GM23338 (cell line): ENCODE measurements around the gene COMMD4.

Source experiments
- CREB1 ChIP-seq: fragments of 250-450 bp; sonication (Bioruptor Pico); IDR thresholded peaks from 2 replicates; pipeline ENCODE4 v1.5.0; 2020; ENCODE audit warnings: low read depth, mild to moderate bottlenecking, moderate library complexity
- EZH2 ChIP-seq: fragments of 200-600 bp; sonication (generic); IDR thresholded peaks from one replicate; pipeline ENCODE4 v1.8.0; 2017; ENCODE audit warnings: antibody characterized with exemption, mild to moderate bottlenecking, low read depth; ENCODE audit not compliant: unreplicated experiment
- EZH2phosphoT487 ChIP-seq: fragments of 200-600 bp; sonication (generic); IDR thresholded peaks from one replicate; pipeline ENCODE4 v1.8.1; 2018; ENCODE audit warnings: antibody characterized with exemption; ENCODE audit not compliant: unreplicated experiment
- JUNB ChIP-seq: IDR thresholded peaks from one replicate; pipeline ENCODE4 v1.6.1; 2016; ENCODE audit warnings: antibody characterized with exemption; ENCODE audit not compliant: unreplicated experiment
- NANOG ChIP-seq: IDR thresholded peaks from 2 replicates; pipeline ENCODE4 v1.6.1; 2016; ENCODE audit warnings: antibody characterized with exemption, borderline replicate concordance
- POLR2AphosphoS5 ChIP-seq: IDR thresholded peaks from 2 replicates; pipeline ENCODE4 v1.6.1; 2016; ENCODE audit warnings: antibody characterized with exemption, low read depth
- STAT1 ChIP-seq: IDR thresholded peaks from one replicate; pipeline ENCODE4 v1.6.1; 2016; ENCODE audit warnings: antibody characterized with exemption; ENCODE audit not compliant: unreplicated experiment
- TF ChIP-seq, protein P1 (sequence below), 2 experiments: fragments of 200-600 bp in 1 of 2; sonication (generic) in 1 of 2; conservative IDR thresholded peaks; 2 replicates each; pipeline versions ENCODE4 v1.5.1 to v1.6.1; 2016 to 2017; ENCODE audit warnings: antibody characterized with exemption in 2 of 2, low read depth in 2 of 2, mild to moderate bottlenecking in 2 of 2, moderate library complexity in 1 of 2
- TF ChIP-seq, protein P2 (sequence below): IDR thresholded peaks from one replicate; pipeline ENCODE4 v1.6.1; 2018; ENCODE audit warnings: antibody characterized with exemption; ENCODE audit not compliant: unreplicated experiment
- TF ChIP-seq, protein P3 (sequence below): fragments of 250-450 bp; sonication (Bioruptor Pico); IDR thresholded peaks from 2 replicates; pipeline ENCODE4 v1.5.0; 2020; ENCODE audit warnings: mild to moderate bottlenecking, moderate library complexity
- TF ChIP-seq, protein P4 (sequence below): IDR thresholded peaks from 2 replicates; pipeline ENCODE4 v1.6.1; 2016; ENCODE audit warnings: antibody characterized with exemption

DNA sequence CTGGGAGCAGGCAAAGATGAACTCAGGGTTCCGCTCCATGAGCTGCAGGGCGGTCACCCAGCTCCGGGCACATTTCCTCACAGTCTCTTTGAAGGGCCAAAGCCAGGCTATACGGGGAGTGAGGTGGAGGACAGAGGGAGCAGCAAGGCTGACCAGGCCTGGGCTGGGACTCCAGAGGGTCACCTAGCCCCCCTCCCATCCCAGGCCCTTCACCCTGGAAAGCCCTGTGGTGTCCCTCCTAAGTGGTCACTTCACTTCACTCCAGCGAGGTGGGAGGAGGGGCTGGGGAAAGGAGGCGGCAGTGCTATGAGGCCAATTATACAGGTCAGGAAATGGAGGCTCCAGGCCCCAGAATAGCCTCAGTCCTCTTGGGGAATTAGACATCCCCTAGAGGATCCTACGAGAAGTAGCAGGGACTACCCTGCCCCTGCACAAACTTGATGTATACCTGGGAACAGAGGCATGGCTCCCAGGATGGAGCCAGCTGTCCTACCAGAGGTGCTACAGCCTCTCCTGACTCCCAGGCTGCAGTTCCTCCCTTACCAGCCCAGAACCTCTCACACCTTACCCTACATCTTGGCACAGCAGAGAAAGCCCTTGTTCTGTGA, 26.9 kb downstream of the COMMD4 start:
- TF ChIP-seq, protein P1, sequence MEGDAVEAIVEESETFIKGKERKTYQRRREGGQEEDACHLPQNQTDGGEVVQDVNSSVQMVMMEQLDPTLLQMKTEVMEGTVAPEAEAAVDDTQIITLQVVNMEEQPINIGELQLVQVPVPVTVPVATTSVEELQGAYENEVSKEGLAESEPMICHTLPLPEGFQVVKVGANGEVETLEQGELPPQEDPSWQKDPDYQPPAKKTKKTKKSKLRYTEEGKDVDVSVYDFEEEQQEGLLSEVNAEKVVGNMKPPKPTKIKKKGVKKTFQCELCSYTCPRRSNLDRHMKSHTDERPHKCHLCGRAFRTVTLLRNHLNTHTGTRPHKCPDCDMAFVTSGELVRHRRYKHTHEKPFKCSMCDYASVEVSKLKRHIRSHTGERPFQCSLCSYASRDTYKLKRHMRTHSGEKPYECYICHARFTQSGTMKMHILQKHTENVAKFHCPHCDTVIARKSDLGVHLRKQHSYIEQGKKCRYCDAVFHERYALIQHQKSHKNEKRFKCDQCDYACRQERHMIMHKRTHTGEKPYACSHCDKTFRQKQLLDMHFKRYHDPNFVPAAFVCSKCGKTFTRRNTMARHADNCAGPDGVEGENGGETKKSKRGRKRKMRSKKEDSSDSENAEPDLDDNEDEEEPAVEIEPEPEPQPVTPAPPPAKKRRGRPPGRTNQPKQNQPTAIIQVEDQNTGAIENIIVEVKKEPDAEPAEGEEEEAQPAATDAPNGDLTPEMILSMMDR (conservative IDR thresholded peaks at IDR 0.05; ENCODE audit: low read depth in 2 of 2): 0 out of 4 replicates have a peak, but pooled peaks of 1 of the 2 experiments have one; percentile 14
- TF ChIP-seq, protein P2, sequence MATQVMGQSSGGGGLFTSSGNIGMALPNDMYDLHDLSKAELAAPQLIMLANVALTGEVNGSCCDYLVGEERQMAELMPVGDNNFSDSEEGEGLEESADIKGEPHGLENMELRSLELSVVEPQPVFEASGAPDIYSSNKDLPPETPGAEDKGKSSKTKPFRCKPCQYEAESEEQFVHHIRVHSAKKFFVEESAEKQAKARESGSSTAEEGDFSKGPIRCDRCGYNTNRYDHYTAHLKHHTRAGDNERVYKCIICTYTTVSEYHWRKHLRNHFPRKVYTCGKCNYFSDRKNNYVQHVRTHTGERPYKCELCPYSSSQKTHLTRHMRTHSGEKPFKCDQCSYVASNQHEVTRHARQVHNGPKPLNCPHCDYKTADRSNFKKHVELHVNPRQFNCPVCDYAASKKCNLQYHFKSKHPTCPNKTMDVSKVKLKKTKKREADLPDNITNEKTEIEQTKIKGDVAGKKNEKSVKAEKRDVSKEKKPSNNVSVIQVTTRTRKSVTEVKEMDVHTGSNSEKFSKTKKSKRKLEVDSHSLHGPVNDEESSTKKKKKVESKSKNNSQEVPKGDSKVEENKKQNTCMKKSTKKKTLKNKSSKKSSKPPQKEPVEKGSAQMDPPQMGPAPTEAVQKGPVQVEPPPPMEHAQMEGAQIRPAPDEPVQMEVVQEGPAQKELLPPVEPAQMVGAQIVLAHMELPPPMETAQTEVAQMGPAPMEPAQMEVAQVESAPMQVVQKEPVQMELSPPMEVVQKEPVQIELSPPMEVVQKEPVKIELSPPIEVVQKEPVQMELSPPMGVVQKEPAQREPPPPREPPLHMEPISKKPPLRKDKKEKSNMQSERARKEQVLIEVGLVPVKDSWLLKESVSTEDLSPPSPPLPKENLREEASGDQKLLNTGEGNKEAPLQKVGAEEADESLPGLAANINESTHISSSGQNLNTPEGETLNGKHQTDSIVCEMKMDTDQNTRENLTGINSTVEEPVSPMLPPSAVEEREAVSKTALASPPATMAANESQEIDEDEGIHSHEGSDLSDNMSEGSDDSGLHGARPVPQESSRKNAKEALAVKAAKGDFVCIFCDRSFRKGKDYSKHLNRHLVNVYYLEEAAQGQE: no peak
- TF ChIP-seq, protein P3, sequence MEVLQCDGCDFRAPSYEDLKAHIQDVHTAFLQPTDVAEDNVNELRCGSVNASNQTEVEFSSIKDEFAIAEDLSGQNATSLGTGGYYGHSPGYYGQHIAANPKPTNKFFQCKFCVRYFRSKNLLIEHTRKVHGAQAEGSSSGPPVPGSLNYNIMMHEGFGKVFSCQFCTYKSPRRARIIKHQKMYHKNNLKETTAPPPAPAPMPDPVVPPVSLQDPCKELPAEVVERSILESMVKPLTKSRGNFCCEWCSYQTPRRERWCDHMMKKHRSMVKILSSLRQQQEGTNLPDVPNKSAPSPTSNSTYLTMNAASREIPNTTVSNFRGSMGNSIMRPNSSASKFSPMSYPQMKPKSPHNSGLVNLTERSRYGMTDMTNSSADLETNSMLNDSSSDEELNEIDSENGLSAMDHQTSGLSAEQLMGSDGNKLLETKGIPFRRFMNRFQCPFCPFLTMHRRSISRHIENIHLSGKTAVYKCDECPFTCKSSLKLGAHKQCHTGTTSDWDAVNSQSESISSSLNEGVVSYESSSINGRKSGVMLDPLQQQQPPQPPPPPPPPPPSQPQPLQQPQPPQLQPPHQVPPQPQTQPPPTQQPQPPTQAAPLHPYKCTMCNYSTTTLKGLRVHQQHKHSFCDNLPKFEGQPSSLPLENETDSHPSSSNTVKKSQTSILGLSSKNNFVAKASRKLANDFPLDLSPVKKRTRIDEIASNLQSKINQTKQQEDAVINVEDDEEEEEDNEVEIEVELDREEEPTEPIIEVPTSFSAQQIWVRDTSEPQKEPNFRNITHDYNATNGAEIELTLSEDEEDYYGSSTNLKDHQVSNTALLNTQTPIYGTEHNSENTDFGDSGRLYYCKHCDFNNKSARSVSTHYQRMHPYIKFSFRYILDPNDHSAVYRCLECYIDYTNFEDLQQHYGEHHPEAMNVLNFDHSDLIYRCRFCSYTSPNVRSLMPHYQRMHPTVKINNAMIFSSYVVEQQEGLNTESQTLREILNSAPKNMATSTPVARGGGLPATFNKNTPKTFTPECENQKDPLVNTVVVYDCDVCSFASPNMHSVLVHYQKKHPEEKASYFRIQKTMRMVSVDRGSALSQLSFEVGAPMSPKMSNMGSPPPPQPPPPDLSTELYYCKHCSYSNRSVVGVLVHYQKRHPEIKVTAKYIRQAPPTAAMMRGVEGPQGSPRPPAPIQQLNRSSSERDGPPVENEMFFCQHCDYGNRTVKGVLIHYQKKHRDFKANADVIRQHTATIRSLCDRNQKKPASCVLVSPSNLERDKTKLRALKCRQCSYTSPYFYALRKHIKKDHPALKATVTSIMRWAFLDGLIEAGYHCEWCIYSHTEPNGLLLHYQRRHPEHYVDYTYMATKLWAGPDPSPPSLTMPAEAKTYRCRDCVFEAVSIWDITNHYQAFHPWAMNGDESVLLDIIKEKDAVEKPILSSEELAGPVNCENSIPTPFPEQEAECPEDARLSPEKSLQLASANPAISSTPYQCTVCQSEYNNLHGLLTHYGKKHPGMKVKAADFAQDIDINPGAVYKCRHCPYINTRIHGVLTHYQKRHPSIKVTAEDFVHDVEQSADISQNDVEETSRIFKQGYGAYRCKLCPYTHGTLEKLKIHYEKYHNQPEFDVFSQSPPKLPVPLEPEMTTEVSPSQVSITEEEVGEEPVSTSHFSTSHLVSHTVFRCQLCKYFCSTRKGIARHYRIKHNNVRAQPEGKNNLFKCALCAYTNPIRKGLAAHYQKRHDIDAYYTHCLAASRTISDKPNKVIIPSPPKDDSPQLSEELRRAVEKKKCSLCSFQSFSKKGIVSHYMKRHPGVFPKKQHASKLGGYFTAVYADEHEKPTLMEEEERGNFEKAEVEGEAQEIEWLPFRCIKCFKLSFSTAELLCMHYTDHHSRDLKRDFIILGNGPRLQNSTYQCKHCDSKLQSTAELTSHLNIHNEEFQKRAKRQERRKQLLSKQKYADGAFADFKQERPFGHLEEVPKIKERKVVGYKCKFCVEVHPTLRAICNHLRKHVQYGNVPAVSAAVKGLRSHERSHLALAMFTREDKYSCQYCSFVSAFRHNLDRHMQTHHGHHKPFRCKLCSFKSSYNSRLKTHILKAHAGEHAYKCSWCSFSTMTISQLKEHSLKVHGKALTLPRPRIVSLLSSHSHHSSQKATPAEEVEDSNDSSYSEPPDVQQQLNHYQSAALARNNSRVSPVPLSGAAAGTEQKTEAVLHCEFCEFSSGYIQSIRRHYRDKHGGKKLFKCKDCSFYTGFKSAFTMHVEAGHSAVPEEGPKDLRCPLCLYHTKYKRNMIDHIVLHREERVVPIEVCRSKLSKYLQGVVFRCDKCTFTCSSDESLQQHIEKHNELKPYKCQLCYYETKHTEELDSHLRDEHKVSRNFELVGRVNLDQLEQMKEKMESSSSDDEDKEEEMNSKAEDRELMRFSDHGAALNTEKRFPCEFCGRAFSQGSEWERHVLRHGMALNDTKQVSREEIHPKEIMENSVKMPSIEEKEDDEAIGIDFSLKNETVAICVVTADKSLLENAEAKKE: no peak
- TF ChIP-seq POLR2AphosphoS5 (no peak), EZH2phosphoT487 (no peak), EZH2 (no peak), JUNB (no peak), CREB1 (CRISPR knock-in tag) (no peak), NANOG (no peak), STAT1 (no peak)
- TF ChIP-seq, protein P4, sequence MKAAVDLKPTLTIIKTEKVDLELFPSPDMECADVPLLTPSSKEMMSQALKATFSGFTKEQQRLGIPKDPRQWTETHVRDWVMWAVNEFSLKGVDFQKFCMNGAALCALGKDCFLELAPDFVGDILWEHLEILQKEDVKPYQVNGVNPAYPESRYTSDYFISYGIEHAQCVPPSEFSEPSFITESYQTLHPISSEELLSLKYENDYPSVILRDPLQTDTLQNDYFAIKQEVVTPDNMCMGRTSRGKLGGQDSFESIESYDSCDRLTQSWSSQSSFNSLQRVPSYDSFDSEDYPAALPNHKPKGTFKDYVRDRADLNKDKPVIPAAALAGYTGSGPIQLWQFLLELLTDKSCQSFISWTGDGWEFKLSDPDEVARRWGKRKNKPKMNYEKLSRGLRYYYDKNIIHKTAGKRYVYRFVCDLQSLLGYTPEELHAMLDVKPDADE: no peak
